Measurements from ENCODE around the gene MT1X. TPM values are rescaled to one million over a fixed set of nuclear protein-coding genes. Genes with fewer than 3 reads are reported as not detected.

MT1X gene
- total and polyA plus RNA-seq, 2 of the 13 experiments (the other 11 are each of a cell fraction or from before 2014, with no cell fraction given) = 19.7 to 288 TPM

GRCh38 chr16:56637814-56638750 lies 44.2 kb upstream of the MT1X start, which contains the start of gene MT1A:
MT1A (plus strand) TSS chr16:56638666; CDS start chr16:56638739, 73 bp downstream.
- Histone ChIP-seq H3K79me2 (ENCODE audit: insufficient read depth, low read length) (no peaks in the 10 kb centered on the region), H3K9ac (ENCODE audit: insufficient read depth, low read depth, low read length) (no peak within 1 kb of the TSS; the same call in 1 of the 2 replicates), H3K27ac (ENCODE audit: extremely low read length, insufficient read depth, low read length) (no peak within 1 kb of the TSS), H3K36me3 (replicated peaks in 1 of 2; ENCODE audit: control insufficient read depth in 1 of 2, insufficient read depth in 2 of 2, low read length in 2 of 2) (no peaks in the 10 kb centered on the region), H3K4me1 (ENCODE audit: insufficient read depth, low read length) (peaks cover 35% of the 10 kb centered on the region), H3K4me3 (replicated peaks in 1 of 3; ENCODE audit: insufficient read depth in 1 of 3, low read depth in 2 of 3, low read length in 3 of 3) (peak within 1 kb of the TSS in 2 of 3 experiments; percentile 36 to 44; a peak in 4 of 6 replicates), H3K9me3 (ENCODE audit: low read length) (no peaks in the 10 kb centered on the region), H3K4me2 (ENCODE audit: low read depth, low read length) (peak within 1 kb of the TSS; percentile 66), H2AFZ (ENCODE audit: low read length) (no peak within 1 kb of the TSS), H3K27me3 (ENCODE audit: control insufficient read depth in 1 of 2, insufficient read depth in 2 of 2, low read length in 2 of 2) (peaks cover 6 to 67% of the 10 kb centered on the region in 2 experiments; a peak in 4 of 5 replicates), H4K20me1 (ENCODE audit: insufficient read depth, low read length) (no peaks in the 10 kb centered on the region)
- intact Hi-C loops (cut with micrococcal nuclease; ENCODE audit: unreplicated experiment) (no loop called here), in situ Hi-C loops (cut with HindIII; ENCODE audit: extremely low pct_ligation_motif_present, low pct_unique_long_range_greater_than_20kb) (no loop called here)
- 35% methylated on average over 36 of the region's 68 CpGs for WGBS (ENCODE audit: low lambda C conversion rate)
- BruUV-seq (replicated peaks) = no TSS peak
- FAIRE-seq = no peak
- CTCF ChIA-PET (ENCODE audit: low intra/inter-chr PET ratio, low total read pairs) = no interaction called here
- POLR2A ChIA-PET = interaction anchor here (1.4 kb wide), 1 partner anchor 44 kb away, joined by 3 read pairs; the partner anchor contains the start of gene MT1X
- DNase-seq (ENCODE audit: low spot score) = peak; percentile 29
- ATAC-seq = peak; percentile 84
- TF ChIP-seq ZBTB43 (CRISPR knock-in tag; conservative IDR thresholded peaks at IDR 0.05) (0 out of 2 replicates have a peak, but pooled peaks have one; percentile 21), ZNF354B (CRISPR knock-in tag; IDR thresholded peaks at IDR 0.05) (0 out of 2 replicates have a peak, but pooled peaks have one; percentile 25), RFX5 (IDR thresholded peaks at IDR 0.05; ENCODE audit: low read depth, low read length) (no peak), NR0B2 (CRISPR knock-in tag; IDR thresholded peaks at IDR 0.05) (0 out of 2 replicates have a peak, but pooled peaks have one; percentile 49), ZBTB44 (CRISPR knock-in tag; IDR thresholded peaks at IDR 0.05) (no peak), KDM2A (CRISPR knock-in tag; IDR thresholded peaks at IDR 0.05; ENCODE audit: borderline replicate concordance, low read depth) (peak; percentile 58; the same call in 1 of the 2 replicates), ZFX (CRISPR knock-in tag; IDR thresholded peaks at IDR 0.05; ENCODE audit: low read depth) (peak; percentile 46), ZNF766 (CRISPR knock-in tag; IDR thresholded peaks at IDR 0.05; ENCODE audit: borderline replicate concordance) (peak; percentile 26; the same call in 1 of the 2 replicates), NR2F6 (IDR thresholded peaks at IDR 0.05) (no peak), NR2F6 (CRISPR knock-in tag; IDR thresholded peaks at IDR 0.05) (peak; percentile 77), THAP11 (CRISPR knock-in tag; IDR thresholded peaks at IDR 0.05) (no peak), SP5 (CRISPR knock-in tag; IDR thresholded peaks at IDR 0.05; ENCODE audit: borderline replicate concordance, low read depth) (peak; percentile 65; the same call in 1 of the 2 replicates), NONO (IDR thresholded peaks at IDR 0.05) (no peak), NONO (CRISPR knock-in tag; conservative IDR thresholded peaks at IDR 0.05) (no peak), THYN1 (CRISPR knock-in tag; IDR thresholded peaks at IDR 0.05; ENCODE audit: borderline replicate concordance, low read depth) (no peak), FOSL2 (CRISPR knock-in tag; IDR thresholded peaks at IDR 0.05) (0 out of 2 replicates have a peak, but pooled peaks have one; percentile 17), ZNF556 (CRISPR knock-in tag; IDR thresholded peaks at IDR 0.05; ENCODE audit: borderline replicate concordance) (no peak), ZNF768 (CRISPR knock-in tag; IDR thresholded peaks at IDR 0.05) (0 out of 2 replicates have a peak, but pooled peaks have one; percentile 21), ZMAT3 (CRISPR knock-in tag; conservative IDR thresholded peaks at IDR 0.05) (peak; percentile 53; the same call in 1 of the 2 replicates)

All from HepG2 (cell line).